ENCODE results near the gene EPB41.
"Not testable (repeated sequence)": the region's sequence is repeated elsewhere in the genome, so short reads cannot be mapped to it uniquely, and the experiment has no call there.

EPB41 gene

DNA sequence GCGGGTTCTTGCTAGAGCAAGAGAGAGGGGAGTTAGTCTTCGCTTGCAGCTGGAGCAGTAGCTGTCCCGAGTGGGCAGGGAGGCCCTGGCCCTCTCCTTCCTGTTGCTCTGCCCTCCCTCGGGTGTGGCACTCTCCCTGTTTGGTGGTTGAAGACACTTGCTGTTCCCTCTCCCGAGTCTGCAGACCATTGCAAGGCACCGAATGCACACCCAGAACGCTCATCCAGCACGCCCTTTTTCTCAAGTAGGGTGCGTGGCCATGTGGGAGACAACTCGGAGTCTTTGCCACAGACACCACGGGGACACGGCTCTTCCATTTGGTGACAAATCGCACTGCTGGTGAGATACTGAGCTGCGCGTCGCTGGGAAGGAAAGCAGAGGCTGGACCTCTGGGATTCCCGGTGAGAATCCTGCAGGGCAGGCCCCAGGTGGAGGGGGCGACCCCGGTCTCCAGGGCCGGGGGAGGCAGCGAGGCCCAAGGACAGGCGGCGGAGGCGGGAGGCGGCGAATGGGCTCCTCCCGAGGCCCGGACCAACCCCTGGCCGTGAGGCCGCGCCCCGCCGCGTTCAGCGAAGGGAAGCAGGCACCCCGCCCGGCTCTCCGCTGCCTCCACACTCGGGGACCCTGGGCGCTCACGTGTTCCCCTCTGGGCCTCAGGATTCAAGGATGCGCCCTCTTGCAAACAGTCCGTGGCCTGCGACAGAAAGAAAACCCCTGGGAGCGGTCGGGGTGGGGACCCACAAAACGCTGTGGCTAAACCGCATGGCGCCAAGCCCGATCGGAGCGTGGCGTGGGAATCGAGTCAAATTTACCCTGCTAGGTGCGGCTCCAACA lies 219.7 kb downstream of the EPB41 start:
- no peak for DNase-seq (ENCODE audit: low read depth)

GRCh38 chr1:29134695-29135028 lies 220.3 kb downstream of the EPB41 start:
- DNase-seq (ENCODE audit: low read depth) = no peak

GRCh38 chr1:29136391-29136915 lies 222.1 kb downstream of the EPB41 start:
- DNase-seq (ENCODE audit: low read depth) = no peak

DNA sequence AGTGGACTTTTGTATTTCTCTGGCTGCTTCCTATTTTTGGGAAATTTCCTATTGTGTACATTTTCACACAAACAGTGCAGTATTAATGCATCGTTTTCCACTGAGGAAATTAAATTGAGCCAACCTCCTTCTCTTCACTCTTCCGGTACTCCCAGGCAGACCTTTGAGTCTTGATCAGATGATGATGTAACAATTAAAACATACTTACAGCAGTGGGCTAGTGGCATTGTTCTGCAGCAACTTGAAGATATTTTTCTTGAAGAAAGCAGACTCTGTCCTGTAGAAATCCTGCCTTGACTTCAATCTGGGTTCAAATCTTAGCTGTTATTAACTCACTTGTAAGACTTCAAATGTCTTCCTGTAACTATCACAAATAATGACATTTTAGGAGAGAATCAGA lies 228.3 kb downstream of the EPB41 start:
- DNase-seq (ENCODE audit: low read depth) = no peak

DNA sequence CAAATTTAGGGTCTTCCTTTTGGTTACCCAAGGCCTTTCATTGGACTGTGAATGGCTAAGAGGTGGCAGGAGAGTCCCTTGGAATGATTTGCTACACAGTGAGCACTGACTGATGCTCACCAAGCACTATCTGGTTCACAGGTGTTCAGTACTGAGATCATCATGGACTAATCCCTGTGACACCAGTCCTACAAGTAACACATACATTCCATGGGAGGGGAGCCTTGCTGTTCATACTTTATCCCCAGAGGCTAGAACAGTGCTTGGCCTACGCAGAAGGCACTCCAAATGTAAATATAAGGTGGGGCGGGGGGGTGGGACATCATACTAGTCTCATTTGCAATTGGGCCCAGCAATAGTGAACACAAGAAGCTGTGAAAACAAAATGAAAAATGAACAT lies 229.8 kb downstream of the EPB41 start:
- DNase-seq (ENCODE audit: low read depth) = no peak

DNA sequence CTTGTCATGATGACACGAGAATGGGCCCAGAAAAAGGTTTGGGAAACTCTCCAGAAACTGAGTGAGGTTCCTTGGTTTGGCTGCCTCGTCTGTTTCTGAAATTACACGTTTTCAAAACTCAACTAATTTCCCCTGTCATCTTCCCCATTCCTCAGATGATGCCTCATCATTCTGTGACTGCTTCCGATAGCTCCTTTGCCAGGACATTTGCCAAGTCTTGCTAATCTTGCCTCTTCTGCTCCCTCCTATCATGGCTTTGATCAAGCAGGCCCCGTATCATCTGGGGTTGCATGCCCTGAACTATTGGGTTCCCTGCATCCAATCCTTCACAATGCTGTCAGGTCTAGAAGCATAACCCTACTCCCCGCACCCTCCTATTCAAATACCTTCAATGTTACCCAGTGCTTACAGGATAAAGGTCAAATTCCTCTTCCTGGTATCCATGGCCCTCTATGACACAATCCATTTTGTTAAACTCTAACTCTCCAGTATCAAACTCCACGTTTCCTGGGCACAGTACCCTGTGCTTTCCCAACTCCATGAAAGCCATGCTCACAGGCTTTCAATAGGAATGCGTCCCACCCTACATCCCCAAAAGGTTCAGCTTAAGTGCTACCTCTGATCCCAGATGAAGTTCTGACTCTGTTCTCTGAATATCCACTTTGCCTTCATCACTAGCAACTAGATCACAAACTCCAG lies 231.5 kb downstream of the EPB41 start:
- DNase-seq (ENCODE audit: low read depth) = no peak

DNA sequence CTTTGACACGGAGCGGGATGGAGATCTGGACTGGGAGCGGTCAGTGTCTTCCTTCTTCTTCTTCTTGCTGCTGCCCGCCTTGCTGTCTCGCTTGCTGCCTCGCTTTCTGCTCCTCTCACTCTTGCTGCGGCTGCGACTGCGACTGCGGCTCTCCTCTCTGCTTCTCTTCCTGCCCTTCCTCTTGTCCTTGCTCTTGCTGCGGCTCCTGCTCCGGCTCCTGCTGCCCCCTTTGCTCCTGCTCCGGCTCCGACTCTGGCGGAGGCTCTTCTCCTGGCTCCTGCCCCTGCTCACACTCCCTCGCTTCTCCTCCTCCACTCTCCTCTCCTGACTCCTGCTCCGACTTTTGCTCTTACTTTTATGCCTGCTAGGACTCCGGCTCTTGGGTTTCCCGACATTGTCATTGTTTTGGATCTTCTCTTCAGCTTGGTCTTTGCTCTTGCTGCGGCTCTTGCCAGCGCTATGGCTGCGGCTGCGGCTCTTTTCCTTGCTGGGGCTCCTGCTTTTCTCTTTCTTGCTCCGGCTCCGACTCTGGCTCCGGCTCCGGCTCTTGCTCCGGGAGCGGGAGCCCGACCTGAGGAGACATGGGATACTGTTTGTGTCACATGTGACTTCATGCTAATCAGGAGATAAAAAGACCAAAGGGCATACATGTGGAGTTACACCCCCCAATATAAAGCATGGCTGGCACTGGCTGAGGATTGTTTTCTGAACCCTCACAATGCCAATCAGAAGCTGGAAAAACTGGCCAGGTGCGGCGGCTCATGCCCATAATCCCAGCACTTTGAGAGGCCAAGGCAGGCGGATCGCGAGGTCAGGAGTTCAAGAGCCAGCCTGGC lies 234.5 kb downstream of the EPB41 start:
- no peak for DNase-seq (ENCODE audit: low read depth)

DNA sequence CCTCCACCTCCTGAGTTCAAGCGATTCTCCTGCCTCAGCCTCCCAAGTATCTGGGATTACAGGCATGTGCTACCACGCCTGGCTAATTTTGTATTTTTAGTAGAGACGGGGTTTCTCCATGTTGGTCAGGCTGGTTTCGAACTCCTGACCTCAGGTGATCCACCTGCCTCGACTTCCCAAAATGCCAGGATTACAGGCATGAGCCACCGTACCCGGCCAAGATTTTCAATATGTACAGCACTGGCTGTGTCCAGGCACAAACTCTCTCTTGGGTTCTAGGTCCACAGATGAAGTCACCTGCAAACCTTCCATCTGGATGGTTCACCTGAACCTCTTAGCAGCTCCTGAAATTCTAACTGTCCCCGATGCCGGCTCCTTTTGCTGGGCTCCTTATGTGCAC lies 236.0 kb downstream of the EPB41 start:
- not testable (repeated sequence) for DNase-seq (ENCODE audit: low read depth)

DNA sequence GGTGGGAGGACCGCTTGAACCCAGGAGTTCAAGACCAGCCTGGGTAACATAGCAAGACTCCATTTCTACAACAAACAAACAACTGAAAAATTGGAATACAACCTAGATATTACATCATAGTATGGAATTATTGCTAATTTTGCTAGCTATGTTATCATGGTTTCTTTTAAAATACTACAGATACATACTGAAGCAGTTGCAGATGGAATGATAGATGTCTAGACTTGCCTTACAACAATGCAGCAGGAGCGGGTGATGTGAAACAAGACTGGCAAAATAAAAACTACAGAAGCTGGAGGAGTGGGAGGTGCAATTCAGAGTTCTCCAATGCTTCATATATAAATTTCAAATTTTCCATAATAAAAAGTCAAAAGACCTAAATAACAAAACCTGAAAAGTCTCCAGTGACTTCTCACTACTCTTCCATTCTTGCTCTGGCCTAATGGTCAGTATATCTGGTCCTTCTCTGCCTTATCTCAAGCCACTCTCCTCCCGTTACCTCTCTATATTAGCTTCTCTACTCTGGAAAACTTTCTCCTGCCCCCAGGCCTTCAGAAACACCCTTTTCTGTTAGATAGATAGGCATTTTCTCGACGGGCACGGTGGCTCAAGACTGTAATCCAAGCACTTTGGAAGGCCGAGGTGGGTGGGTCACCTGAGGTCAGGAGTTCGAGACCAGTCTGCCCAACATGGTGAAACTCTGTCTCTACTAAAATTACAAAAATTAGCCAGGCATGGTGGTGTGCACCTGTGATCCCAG lies 237.9 kb downstream of the EPB41 start:
- DNase-seq (ENCODE audit: low read depth) = no peak

DNA sequence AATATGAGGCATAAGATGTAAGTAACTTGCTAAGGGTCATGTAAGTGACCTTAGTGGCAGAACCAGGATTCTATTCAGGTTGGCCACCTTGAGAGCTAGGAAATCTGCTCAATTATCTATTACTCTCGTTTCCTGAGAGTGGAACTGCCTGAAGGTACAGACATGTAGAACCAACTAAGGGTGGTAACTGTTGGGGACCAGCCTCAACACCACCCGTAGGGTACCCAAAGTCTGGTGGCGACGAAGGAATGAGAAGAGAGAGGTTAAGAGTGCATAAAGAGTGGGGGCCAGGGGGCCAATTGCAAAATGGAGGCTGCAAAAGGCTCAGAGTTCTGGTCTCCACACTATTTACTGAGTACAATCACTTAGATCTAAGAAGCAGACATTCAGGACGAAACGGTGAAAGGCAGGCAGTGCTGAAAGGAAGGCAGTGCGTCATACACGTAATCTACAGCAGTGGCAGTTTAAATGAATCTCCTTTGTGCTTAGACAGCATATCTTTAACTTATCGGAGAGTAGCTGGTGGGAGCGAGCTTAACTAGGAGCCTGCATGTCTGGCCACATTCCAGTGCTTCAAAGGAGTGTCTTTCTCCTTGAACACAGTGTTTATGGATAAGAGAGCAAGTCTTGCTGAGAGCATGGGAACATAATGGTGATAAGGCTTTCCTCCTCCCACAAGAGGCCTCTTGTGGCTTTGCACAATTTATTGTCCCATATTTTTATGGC lies 242.3 kb downstream of the EPB41 start:
- no peak for DNase-seq (ENCODE audit: low read depth)

- no peak for DNase-seq (ENCODE audit: low read depth)
Observed at GRCh38 chr1:29157269-29157601, 242.9 kb downstream of the EPB41 start.

GRCh38 chr1:29159773-29160172 lies 245.4 kb downstream of the EPB41 start:
- DNase-seq (ENCODE audit: low read depth) = no peak

DNA sequence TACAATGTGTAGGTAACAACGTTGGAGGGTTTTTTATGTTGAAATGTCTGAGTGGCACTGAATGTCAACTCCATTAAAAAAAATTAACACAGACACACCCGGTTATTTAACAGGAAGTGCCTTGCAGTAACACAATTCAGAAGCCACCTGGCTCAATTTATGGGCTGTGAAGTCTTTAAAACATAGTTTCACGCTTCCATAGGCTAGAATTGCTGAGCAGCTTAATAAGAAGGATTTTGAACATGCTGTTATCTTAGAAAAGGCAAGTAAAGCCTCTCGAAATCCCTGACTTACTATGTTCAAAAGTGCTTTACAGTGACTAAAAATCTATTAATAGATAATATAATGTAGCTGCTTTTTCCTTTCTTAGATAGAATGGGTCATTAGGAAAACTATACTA lies 247.7 kb downstream of the EPB41 start:
- DNase-seq (ENCODE audit: low read depth) = no peak

GRCh38 chr1:29162476-29163138 lies 248.2 kb downstream of the EPB41 start:
- no peak for DNase-seq (ENCODE audit: low read depth)

- DNase-seq (ENCODE audit: low read depth) = no peak
Observed at GRCh38 chr1:29164588-29164987, 250.2 kb downstream of the EPB41 start.

DNA sequence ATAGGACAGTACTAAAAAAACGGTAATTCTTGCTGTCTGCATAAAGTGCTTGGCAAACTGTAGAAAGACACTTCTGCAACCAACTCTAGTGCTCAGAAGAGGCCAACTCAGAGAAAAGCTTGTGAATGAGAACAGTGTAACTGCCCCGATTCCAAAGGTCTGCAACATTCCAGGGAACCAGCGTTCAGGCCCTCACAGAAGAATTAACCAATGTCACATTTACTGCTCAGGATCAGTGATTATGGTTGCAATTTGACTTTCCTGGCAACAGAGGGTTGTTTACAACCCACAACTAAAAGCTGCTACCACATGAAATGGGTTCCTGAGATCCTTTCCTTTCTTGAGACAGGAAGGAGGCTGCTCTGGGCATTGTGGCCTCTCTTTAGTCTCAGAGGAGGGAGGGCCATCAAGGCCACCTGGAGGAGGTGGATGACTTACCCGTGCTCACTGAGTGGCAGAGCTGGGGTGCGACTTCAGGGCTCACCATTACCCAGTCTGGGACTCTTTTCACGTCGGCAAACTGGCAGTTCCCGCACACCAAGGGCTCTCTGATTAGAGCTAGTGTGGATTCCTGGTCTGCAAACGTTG lies 252.0 kb downstream of the EPB41 start:
- no peak for DNase-seq (ENCODE audit: low read depth)

DNA sequence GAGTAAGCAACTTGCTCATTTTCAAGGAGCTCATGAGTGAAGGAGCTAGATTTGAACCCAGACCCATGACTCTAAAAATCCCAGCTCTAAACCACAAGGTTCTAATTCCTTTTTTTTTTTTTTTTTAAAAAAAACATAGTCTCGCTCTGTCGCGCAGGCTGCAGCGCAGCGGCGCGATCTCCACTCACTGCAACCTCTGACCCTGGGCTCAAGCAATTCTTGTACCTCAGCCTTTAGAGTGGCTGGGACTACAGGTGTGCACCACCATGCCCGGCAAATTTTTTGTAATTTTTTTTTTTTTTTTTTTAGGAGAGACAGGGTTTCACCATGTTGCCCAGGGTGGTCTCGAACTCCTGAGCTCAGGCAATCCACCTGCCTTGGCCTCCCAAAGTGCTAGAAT lies 253.5 kb downstream of the EPB41 start:
- no peak for DNase-seq (ENCODE audit: low read depth)

All from stimulated activated CD8-positive, alpha-beta memory T cell treated with anti-CD3 and anti-CD28 coated beads, Interleukin-4, amount 100 ng/mL, for 24 hours (primary cell).